HEK293 (cell line): ENCODE results near the gene SLC39A11.

ENCODE experiments used
- SP2 ChIP-seq: fragments of 450-650 bp; formaldehyde crosslinking; IDR thresholded peaks from 2 replicates; pipeline ENCODE4 v1.5.1; 2016; ENCODE audit warnings: missing biosample characterization, missing genetic modification characterization
- YY1 ChIP-seq: fragments of 450-650 bp; formaldehyde crosslinking; IDR thresholded peaks from 2 replicates; pipeline ENCODE4 v1.5.1; 2018; ENCODE audit warnings: missing biosample characterization, missing genetic modification characterization
- ZNF121 ChIP-seq: fragments of 450-650 bp; formaldehyde crosslinking; IDR thresholded peaks from 2 replicates; pipeline ENCODE4 v1.5.1; 2016; ENCODE audit warnings: missing biosample characterization, missing genetic modification characterization
- ZNF211 ChIP-seq: fragments of 450-650 bp; formaldehyde crosslinking; IDR thresholded peaks from 2 replicates; pipeline ENCODE4 v1.5.1; 2016; ENCODE audit warnings: low read depth, missing biosample characterization, missing genetic modification characterization
- ZNF350 ChIP-seq: fragments of 450-650 bp; formaldehyde crosslinking; IDR thresholded peaks from 2 replicates; pipeline ENCODE4 v1.5.0; 2017; ENCODE audit warnings: missing biosample characterization, mild to moderate bottlenecking, missing genetic modification characterization
- ZNF544 ChIP-seq: fragments of 450-650 bp; formaldehyde crosslinking; IDR thresholded peaks from 2 replicates; pipeline ENCODE4 v1.5.0; 2017; ENCODE audit warnings: missing biosample characterization, missing genetic modification characterization
- ZNF830 ChIP-seq: fragments of 450-650 bp; IDR thresholded peaks from 2 replicates; pipeline ENCODE4 v1.5.0; 2018; ENCODE audit warnings: missing biosample characterization, missing genetic modification characterization, low read depth, mild to moderate bottlenecking, moderate library complexity
- TF ChIP-seq, protein P1 (sequence below): fragments of 450-650 bp; formaldehyde crosslinking; IDR thresholded peaks from 2 replicates; pipeline ENCODE4 v1.5.1; 2016; ENCODE audit warnings: missing biosample characterization, missing genetic modification characterization

DNA sequence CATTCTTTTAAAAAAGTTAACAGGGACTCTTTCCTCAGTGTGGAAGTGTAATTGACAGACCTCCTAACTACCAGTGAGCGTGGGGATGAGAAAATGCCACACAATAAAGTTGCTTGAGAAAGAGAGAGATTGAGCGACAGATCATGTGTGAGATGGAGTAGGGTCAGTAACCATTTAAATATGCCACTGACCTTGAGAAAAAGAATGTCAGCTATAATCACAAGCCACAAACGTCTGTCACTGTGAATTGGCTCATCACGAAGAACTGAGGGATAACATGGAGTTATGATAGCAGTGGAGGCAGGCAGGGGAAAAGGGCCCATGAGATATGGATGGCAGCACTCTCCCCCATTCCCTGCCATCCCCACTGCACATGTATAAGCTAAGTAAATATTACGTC is 253.9 kb downstream of the SLC39A11 start:
- TF ChIP-seq, protein P1, sequence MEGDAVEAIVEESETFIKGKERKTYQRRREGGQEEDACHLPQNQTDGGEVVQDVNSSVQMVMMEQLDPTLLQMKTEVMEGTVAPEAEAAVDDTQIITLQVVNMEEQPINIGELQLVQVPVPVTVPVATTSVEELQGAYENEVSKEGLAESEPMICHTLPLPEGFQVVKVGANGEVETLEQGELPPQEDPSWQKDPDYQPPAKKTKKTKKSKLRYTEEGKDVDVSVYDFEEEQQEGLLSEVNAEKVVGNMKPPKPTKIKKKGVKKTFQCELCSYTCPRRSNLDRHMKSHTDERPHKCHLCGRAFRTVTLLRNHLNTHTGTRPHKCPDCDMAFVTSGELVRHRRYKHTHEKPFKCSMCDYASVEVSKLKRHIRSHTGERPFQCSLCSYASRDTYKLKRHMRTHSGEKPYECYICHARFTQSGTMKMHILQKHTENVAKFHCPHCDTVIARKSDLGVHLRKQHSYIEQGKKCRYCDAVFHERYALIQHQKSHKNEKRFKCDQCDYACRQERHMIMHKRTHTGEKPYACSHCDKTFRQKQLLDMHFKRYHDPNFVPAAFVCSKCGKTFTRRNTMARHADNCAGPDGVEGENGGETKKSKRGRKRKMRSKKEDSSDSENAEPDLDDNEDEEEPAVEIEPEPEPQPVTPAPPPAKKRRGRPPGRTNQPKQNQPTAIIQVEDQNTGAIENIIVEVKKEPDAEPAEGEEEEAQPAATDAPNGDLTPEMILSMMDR (tag by site-specific recombination), result no peak
- TF ChIP-seq ZNF830 (tag by site-specific recombination) (no peak), YY1 (tag by site-specific recombination) (no peak), ZNF350 (tag by site-specific recombination) (no peak), ZNF211 (tag by site-specific recombination) (no peak), ZNF544 (tag by site-specific recombination) (no peak), SP2 (tag by site-specific recombination) (no peak), ZNF121 (tag by site-specific recombination) (no peak)
